Measurements from ENCODE around the gene OR2T10. TPM values are rescaled to one million over a fixed set of nuclear protein-coding genes. Genes with fewer than 3 reads are reported as not detected.
"Not testable (repeated sequence)": the region's sequence is repeated elsewhere in the genome, so short reads cannot be mapped to it uniquely, and the experiment has no call there.

The OR2T10 gene
- total RNA-seq, 1 donor from 2014 or later, result not detected

DNA sequence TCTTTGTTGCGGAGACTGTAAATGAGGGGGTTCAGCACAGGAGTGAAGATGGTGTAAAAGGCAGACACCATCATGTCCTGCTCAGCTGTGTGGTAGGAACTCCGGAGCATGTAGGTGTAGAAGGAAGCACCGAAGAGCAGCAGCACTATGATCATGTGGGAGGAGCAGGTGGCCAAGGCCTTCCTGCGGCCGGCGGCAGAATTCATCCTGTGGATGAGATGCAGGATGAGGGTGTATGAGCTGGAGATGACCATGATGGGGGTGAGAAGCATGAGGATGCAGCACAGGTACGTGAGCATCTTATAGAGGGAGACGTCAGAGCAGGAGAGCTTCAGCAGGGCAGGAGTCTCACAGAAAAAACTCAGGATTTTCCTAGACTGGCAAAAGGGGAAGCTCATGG lies 23.6 kb downstream of the OR2T10 start:
- H3K27me3 Mint-ChIP-seq; H3K36me3 Mint-ChIP-seq (ENCODE audit: low read depth); H3K4me1 Mint-ChIP-seq; DNase-seq; H3K4me3 Mint-ChIP-seq; H3K9me3 Mint-ChIP-seq; H3K27ac Mint-ChIP-seq; intact Hi-C loops (cut with micrococcal nuclease): not testable (repeated sequence)

DNA sequence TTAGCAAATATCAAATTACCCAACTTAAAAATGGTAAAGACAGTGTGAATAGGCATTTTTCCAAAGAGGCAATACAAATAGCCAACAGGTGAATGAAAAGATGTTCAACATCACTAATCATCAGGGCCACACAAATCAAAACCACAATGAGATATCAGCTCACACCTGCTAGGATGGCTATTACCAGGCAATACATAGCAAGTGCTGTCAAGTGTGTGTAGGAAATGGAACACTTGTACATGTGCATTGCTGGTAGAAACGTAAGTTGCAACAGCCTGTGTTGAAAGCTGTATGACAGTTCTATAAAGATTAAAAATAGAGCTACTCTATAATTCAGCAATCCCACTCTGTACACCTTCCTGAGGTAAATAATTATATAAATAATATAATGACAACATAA lies 25.5 kb downstream of the OR2T10 start:
- H3K4me3 Mint-ChIP-seq; intact Hi-C loops (cut with micrococcal nuclease); H3K9me3 Mint-ChIP-seq; H3K36me3 Mint-ChIP-seq (ENCODE audit: low read depth); H3K4me1 Mint-ChIP-seq; H3K27me3 Mint-ChIP-seq; DNase-seq; H3K27ac Mint-ChIP-seq: not testable (repeated sequence)

DNA sequence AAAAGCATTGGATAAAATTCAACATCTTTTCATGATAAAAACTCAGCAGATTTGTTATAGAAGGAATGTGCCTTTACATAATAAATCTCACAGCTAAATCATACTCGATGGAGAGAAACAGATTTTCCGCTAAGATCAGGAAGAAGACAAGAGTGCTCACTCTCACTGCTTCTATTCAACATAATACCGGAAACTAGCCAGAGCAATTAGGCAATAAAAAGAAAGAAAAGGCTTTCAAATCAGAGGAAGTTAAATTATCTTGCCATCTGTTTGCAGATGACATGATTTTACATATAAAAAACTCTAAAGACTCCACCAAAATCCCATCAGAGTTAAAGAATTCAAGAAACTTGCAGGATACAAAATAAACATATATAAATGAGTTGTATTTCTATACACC lies 26.7 kb downstream of the OR2T10 start:
- H3K9me3 Mint-ChIP-seq; H3K4me1 Mint-ChIP-seq; H3K27me3 Mint-ChIP-seq; H3K4me3 Mint-ChIP-seq; DNase-seq; intact Hi-C loops (cut with micrococcal nuclease); H3K27ac Mint-ChIP-seq; H3K36me3 Mint-ChIP-seq (ENCODE audit: low read depth): not testable (repeated sequence)

DNA sequence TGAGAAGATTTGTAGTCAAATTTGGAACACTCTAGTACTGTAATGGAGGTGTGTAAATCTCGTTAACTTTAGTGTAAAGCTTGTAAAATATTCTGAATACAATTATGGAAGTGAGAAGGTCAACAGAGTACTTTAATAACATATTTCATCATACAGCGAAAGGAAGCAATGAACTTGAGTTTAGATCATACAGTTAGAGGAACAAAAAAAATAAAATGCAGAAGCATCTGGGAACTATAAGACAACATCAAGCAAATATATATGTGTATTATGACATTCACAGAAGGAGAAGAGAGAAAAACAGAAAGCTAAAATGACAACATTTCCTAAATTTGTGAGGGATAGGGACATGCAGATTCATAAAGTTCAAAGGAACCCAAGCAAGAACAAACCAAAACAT lies 28.5 kb downstream of the OR2T10 start:
- H3K27me3 Mint-ChIP-seq; H3K27ac Mint-ChIP-seq; H3K9me3 Mint-ChIP-seq; H3K36me3 Mint-ChIP-seq (ENCODE audit: low read depth); H3K4me1 Mint-ChIP-seq; H3K4me3 Mint-ChIP-seq; DNase-seq: not testable (repeated sequence)
- intact Hi-C loops (cut with micrococcal nuclease), result loop anchor here (5.0 kb wide), 1 partner anchor 87 kb away; no protein-coding TSS in a partner anchor

DNA sequence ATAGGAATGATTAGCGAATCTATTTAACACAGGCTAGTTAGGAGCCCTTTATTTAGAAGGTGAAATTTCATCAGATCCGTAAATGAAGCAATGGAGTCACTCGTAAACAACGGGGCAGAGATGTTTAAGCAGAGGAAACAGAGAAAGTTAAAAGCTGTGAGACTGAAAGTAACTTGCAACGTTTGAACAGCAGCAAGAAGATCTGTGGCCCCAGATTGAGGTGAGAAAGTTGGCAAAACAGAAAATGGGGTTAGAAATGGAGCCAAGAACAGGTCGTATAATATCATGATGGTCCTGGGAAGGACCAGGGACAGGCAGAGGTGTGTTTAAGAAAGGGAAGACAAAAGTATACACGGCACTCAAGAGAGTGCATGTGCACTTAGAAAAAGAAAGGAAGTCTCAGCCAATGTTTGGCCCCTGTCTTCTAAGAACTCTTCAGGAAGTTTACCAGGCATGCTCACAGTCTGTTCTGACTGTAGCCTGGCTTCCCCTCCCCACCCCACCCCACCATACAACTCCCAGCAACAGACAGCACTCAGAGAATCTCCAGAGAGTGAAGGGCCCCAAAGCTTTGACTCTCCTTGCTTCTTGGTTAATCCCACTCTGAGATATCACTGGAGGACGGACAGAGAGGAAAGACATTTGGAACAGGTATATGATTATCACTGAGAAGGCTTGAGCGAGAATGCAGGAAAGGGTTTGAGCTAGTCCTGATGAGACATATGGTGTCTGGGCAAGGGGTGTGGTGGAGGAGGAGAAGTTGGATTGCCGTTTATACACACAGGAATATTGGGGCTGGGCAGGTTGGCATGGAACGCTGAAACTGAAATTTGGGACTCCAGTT lies 31.7 kb downstream of the OR2T10 start:
- not testable (repeated sequence) for H3K9me3 Mint-ChIP-seq; H3K36me3 Mint-ChIP-seq (ENCODE audit: low read depth); H3K4me1 Mint-ChIP-seq; H3K27me3 Mint-ChIP-seq
- intact Hi-C loops (cut with micrococcal nuclease), result loop anchor here (5.0 kb wide), 1 partner anchor 83 kb away; no protein-coding TSS in a partner anchor
- Mint-ChIP-seq H3K4me3 (peak overlapping the region; percentile 88), H3K27ac (peak overlapping the region; percentile 94)
- DNase-seq, result peak; percentile 81

DNA sequence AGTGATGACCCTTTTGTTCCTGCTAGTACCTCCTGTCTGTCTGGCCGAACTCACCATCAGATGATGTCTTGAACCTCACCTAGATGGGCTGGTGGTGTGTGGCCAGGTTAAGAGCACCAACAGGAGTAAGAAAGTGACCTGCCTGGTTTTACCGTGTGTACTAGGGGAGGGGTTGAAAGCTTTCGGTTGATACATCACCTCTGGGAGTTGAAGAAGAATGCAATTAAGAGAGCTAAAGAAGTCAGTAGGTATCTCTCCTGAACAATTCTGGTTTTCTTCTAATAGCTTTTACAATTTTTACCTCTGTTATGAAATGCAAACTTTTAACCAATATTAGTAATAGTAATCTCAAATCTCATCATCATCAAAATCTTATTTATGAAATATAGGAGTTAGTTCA lies 34.8 kb downstream of the OR2T10 start, which contains the start of gene OR2T29:
OR2T29 (minus strand) TSS at position 101 of the 400 bp plus-strand sequence. CDS start 3,281 bp downstream, outside the sequence.
- H3K27me3 Mint-ChIP-seq; intact Hi-C loops (cut with micrococcal nuclease); H3K27ac Mint-ChIP-seq; H3K36me3 Mint-ChIP-seq (ENCODE audit: low read depth); DNase-seq; H3K4me1 Mint-ChIP-seq; H3K4me3 Mint-ChIP-seq; H3K9me3 Mint-ChIP-seq: not testable (repeated sequence)

DNA sequence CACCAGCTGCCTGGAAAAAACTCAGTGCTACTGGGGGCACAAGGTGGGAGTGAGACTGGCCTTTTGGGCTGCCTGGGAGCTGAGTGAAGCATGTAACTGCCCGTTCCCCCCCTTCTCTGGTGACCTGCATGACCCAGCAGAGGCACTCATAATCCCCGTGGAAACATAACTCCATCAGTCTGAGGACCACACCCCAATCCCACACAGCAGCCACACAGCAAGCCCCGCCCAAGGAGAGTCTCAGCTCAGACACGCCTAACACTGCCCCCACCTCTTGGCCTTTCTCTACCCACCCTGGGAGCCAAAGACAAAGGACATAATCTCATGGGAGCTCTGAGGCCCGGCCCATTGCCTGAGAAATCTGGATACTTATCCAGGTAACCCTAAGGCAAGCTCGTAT lies 46.5 kb downstream of the OR2T10 start:
- H3K36me3 Mint-ChIP-seq (ENCODE audit: low read depth); H3K27me3 Mint-ChIP-seq; H3K4me3 Mint-ChIP-seq; intact Hi-C loops (cut with micrococcal nuclease); H3K4me1 Mint-ChIP-seq; H3K27ac Mint-ChIP-seq; DNase-seq; H3K9me3 Mint-ChIP-seq: not testable (repeated sequence)

DNA sequence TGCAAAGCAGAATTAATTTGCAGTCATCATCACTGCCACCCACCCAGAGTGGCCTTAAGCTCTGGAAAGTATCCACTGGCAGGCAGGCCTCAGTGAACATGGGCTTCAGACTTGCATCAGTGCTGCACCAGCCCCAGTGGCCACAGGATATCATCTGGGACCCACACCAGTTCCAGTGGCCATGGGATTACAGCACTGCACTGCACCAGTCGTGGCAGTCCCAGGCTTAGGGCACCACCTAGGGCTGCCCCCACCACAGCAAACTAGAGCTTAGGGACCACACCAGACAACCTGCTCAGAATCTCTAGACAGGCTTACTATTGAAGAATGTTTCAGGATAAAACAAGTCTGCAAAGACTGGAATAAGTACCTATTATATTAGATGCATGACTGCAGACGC lies 50.1 kb downstream of the OR2T10 start:
- H3K4me1 Mint-ChIP-seq; DNase-seq; H3K36me3 Mint-ChIP-seq (ENCODE audit: low read depth); H3K4me3 Mint-ChIP-seq; intact Hi-C loops (cut with micrococcal nuclease); H3K9me3 Mint-ChIP-seq; H3K27me3 Mint-ChIP-seq; H3K27ac Mint-ChIP-seq: not testable (repeated sequence)

Other genes starting within 250 kb of the OR2T10 start
- gene OR14C36, start 248.9 kb downstream of the OR2T10 start, total RNA-seq, result not detected in 2 replicates
- not detected in 2 replicates for gene OR2T4, start 236.0 kb downstream of the OR2T10 start, total RNA-seq
- not detected in 2 replicates for gene OR2T6, start 222.0 kb downstream of the OR2T10 start, total RNA-seq
- gene OR2T1, start 194.7 kb downstream of the OR2T10 start, total RNA-seq, result not detected in 2 replicates
- gene OR2T2, start 152.1 kb downstream of the OR2T10 start, total RNA-seq, result not detected in 2 replicates
- not detected in 2 replicates for gene OR2T3, start 124.3 kb downstream of the OR2T10 start, total RNA-seq
- not detected in 2 replicates for gene OR2T5, start 109.1 kb downstream of the OR2T10 start, total RNA-seq
- not detected in 2 replicates for gene OR2G6, start 89.6 kb downstream of the OR2T10 start, total RNA-seq
- not detected in 2 replicates for gene OR2T29, start 34.9 kb downstream of the OR2T10 start, total RNA-seq
- gene OR2T34, start 22.9 kb downstream of the OR2T10 start, total RNA-seq, result not detected in 2 replicates
- not detected in 2 replicates for gene OR2T11, start 37.4 kb upstream of the OR2T10 start, total RNA-seq
- gene OR2T35, start 47.6 kb upstream of the OR2T10 start, total RNA-seq, result not detected in 2 replicates
- not detected in 2 replicates for gene OR2T27, start 57.8 kb upstream of the OR2T10 start, total RNA-seq
- gene OR14I1, start 105.1 kb upstream of the OR2T10 start, total RNA-seq, result not detected in 2 replicates
- gene LYPD8, start 158.1 kb upstream of the OR2T10 start, total RNA-seq, result not detected in 2 replicates
- 27.5 and 28.2 TPM in 2 replicates for gene SH3BP5L, start 228.2 kb upstream of the OR2T10 start, total RNA-seq
- 44.0 and 48.8 TPM in 2 replicates for gene ZNF672, start 240.5 kb upstream of the OR2T10 start, total RNA-seq